Measurements from ENCODE around the gene NACA2.

DNA sequence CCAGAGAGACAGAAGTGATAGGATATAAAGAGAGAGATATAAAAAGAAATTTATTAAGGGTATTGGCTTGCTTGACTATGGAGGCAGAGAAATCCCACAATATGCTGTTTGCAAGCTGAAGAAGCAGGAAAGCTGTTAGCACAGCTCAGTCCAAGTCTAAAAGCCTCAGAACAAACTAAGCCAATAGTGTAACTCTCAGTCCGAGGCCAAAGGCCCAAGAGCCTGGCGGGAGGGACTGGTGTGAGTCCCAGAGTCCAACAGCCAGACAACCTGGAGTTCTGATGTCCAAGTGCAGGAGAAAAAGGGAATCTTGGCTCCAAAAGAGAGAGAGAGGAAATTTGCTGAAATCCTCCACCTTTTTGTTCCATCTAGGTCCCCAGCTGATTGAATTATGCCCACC, 30.3 kb upstream of the NACA2 start:
- TF ChIP-seq REST (IDR thresholded peaks at IDR 0.05; ENCODE audit: insufficient read depth in 1 of 2, low read depth in 2 of 2, low read length in 2 of 2), result no peak
- TF ChIP-seq TAF1 (IDR thresholded peaks at IDR 0.05; ENCODE audit: borderline replicate concordance, insufficient read depth, low read length), result no peak
- TF ChIP-seq SIN3A (IDR thresholded peaks at IDR 0.05; ENCODE audit: borderline replicate concordance, insufficient read depth, low read length), result no peak
